Posterior cingulate gyrus (tissue), 11 donors: ENCODE results near the gene CDKAL1.

Experiments used
- DNase-seq, 10 donors: peaks; one replicate each; pipeline versions ENCODE4 v3.0.0 to v3.0.0-alpha.2; 2020 to 2021; ENCODE audit warnings: mixed read lengths in 3 of 10
- intact Hi-C: fragments of 100-400 bp; cut with DNase I; formaldehyde crosslinking; loops from one replicate; pipeline ENCODE4 v1.15.1; 2023

CDKAL1 gene

DNA sequence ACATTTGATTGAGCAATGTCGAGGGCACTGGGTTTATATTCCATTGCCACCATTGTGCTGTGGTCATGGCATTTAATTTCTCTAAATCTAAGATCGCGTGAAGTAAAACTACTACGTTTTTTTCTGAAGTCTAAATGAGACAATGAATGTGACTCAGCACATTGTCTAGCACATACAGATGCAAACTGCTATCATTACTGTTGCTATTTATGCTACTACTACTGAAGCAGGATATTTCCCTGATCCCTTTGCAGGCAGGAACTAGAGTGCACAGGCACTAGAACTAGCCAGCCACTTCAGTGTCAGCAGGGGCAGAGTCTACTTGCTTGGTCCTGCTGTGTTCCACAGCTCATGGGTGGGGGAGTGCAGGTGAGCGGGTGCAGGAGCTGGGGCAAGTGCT is 449.7 kb downstream of the CDKAL1 start:
- intact Hi-C loops: no loop called here
- DNase-seq: no peak

DNA sequence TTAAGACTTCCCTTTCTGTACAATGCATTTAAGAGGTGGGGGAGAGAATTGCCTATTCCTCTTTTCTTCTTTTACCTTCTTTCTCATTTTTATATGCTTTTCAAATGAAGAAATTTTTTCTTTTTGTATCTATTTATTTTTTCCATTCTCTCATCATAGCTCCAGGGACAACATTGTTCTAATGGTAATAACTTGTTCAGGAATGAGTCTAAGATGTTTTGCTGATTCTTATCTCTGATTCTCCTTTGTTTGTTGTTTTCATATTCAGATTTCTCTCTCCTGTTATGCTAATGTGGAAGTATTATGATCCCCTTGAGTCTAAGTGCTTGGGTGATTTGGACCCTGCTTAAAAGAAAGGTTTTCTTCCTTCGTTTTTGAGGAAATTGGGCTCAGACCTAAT is 451.6 kb downstream of the CDKAL1 start:
- intact Hi-C loops: no loop called here
- DNase-seq: no peak

DNA sequence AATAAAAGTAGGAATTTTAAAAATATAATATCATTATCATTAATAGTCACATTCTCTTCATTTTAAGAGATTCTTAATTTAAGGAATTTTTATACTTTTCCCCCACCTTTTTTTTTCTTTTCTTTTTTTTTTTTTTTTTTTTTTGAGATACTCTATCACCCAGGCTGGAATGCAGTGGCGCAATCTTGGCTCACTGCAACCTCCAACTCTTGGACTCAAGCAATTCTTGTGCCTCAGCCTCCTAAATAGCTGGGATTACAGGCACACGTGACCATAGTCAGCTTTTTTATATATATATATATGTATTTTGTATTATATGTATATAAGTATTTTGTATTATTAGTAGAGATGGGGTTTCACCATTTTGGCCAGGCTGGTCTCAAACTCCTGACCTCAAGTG is 457.7 kb downstream of the CDKAL1 start:
- intact Hi-C loops: no loop called here
- no peak for DNase-seq

DNA sequence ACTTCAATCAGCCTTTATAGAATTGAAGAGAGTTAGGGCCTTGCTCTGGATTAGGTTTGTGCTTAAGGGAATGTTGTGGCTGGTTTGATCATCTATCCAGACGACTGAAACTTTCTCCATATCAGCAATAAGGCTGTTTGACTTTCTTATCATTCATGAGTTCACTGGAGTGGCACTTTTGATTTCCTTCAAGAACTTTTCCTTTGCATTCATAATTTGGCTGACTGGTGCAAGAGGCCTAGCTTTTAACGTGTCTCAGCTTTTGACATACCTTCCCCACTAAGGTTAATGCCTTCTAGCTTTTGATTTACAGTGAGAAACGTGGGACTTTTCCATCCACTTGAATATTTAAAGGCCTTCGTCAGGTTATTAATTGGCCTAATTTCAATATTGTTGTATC is 461.8 kb downstream of the CDKAL1 start:
- intact Hi-C loops: no loop called here
- no peak for DNase-seq

DNA sequence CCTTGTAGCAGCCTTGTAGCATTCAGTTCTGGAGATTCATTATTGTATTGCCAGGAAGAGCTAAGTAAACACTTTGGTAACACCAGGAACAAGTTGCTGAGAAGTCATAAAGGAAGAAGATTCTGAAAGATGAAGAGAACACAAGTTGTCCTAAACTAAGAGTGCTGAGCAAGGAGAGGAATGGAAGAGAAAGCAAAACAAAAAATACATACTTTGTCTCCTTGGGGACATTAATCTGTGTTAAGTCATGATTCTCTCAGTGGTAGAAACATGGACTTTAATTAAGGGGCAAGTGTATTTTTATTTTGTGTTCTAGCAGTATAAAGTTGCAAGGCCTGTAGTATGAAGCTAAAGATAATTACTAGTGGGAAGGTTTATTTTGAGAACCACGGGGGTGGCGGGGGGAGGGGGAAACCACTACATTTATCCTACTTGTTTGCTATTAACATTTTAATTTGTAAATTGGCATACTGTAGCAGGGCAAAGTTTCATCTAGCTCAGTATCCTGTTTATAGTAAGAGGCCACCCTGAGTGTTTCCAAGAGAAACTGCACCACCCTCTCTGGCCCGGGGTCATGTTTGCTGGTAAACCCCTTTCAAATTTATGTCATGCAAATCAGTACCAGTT is 463.0 kb downstream of the CDKAL1 start:
- no peak for DNase-seq
- intact Hi-C loops: no loop called here

DNA sequence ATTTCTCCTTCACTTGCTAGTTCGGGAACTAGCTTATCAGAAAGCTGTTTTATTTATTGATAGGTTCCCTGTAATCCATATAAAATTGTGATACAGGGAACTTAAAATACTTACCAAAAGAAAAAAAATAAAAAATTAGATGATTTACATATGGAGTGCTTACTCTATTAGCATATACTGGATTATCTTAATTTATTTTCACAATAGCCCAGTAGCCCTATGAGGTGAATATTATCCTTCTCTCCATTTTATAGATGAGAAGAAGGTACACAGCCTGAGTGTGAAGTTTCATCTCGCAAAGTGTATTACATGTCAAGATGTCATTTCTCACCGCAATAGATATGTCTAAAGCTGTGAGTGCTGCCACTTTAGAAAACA is 463.5 kb downstream of the CDKAL1 start:
- intact Hi-C loops: no loop called here
- DNase-seq: no peak

DNA sequence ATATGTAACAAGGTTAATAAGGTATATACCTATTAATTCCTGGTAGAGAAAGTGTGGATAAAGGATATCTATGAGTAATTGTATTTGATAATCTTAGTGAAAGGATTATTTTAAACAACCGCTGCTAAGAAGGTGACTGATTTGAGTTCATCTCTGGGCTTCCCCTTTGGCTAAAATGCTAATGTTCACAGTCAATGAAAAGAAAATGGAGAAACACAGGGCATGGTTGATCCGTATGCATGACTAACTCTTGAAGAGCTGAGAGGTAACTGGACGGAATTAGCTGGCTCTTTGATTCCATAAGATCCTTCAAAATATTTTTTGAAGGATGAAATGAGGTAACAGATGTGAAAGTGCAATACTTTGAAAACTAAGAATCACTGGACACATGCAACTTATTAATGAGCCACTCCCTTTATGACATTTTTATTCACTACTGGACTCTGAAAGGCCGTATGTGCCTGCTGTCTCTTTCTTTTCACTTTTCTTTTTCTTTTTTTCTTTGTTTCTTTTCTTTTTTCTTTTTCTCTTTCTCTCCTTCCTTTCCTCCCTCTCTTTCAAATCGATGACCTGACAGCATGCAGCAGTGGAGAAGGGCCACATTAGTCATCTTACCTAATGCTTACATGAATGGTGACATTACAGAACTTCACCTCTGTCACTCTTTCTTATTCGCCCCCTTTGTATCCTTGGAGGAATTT is 464.6 kb downstream of the CDKAL1 start:
- intact Hi-C loops: no loop called here
- DNase-seq: no peak

DNA sequence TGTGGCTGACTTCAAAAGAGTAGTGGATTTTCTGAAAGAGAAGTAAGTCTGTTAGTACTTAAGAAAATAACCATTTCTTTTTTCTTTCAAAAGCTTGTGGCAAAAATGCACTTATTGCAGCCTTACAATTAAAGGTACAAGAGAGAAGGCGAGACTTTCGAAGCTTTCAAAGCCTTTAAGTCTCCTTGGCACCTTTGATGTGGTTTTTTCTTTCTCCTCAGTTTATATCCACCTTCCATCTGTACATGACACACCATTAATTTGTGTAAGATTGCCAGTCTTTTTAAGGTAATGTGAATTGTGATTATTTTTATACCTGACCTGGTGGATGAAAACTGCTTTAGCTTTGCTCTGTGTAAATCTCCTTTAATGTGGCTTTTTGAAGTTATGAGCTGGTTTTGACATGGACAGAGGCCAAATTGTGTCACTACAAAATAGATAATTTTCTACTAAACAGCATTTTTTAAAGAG is 466.1 kb downstream of the CDKAL1 start:
- intact Hi-C loops: no loop called here
- no peak for DNase-seq

DNA sequence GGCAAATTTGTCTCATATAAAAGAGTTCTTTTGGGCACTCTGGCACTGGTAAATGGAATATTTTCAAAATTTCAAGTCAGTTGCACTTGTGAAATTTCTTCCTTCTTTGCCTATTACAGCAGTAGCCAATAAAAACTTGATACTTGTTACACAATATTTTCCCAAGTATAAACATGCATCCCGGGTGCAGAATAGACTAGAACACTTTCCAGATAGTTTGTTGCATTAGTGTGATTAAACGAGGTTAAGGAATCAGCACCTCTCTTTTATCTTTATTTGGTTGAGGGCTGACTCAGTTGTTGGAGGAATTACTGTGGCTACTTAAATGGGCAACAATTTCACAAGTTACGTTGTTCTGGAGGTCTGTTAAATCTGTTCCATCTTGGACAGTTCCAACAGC is 467.5 kb downstream of the CDKAL1 start:
- DNase-seq: no peak
- intact Hi-C loops: no loop called here

DNA sequence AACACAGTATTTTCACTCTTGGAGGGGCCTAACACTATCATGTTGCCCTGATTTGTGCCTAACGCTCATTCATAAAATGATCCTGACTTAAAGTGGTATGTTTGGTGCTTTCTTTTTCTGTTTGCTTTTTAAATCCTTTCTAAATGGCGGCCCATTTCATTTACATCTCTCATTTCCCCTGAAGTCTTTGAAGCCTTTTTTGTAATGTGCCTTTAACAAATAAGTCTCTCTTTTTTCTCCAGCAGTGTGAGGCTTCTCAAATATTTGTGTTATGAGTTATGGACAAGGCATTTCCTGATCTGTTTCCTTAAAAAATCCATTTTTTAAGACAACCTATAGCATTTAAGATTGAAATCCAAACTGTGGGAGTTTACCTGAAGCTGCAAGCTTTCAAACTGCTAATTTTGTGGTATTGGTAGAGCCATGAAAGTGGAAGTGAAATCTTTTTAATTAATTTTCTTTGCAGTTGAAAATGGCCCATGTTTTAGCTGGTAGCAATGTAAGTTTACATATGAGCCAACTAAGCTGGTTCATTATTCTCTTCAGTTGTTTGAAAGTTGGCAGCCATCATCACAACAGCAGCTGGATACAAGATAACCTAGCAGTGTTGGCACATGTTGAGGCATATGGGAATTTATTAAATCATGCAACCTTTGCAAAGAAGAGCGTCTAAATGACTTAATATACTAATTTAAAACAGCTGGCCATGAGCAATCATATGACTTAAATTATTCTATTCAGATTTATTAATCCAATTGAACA is 469.7 kb downstream of the CDKAL1 start:
- DNase-seq: no peak

DNA sequence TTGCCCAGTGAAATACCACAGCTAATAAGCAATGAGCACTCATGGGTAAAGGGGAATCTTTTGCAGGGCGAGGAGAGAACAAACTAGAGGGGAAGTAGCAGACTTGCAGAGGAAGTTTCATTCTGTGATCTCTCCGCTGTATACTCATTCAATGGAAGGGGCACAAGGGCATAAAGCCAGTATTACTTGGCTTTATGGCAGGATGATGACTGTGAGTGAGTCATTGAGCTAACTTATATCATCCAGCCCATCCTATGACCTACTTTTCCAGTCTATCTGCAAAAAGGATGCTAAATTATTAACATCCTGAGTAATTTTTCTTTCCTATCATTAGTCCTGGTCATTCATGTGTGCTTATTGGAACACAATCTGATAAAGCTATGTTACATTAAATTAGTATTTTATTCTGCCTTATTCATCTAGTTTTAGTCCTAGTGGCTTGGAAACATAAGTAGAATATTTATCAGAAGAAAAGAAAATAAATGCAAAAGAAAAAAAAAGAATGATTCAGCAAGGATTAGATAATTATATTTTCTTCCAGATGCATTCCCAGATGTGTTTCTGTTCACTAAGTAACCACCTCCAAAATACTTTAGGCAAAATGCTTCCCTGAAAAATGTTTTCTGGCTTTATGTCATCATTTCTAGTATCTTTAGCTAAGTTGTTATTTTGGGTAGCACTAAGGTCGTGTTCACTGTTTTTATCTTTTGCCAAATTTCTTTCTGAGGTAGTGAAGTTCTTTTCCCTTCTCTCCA is 471.7 kb downstream of the CDKAL1 start:
- intact Hi-C loops: no loop called here
- DNase-seq: no peak

More for the DNA sequence above, 469.7 kb downstream of the CDKAL1 start:
- intact Hi-C loops: no loop called here

DNA sequence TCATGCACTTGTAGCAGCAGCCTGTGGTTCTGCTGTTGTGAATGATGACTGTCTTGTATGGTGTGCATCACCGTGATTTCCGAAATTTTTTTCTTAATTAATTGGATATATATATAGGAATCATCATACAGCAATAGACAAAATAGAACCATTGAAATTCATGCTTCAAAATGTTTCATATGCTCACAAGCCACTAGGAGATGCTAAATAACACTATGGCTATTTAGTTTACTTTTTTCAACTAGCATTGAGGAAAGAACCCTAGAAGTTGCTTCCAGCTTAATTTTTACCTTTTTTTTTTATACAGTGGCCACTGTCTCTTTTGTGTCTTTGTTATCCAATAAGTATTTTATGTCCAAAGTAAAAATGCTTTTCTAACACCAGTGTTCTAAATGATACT is 485.4 kb downstream of the CDKAL1 start:
- DNase-seq: no peak
- intact Hi-C loops: no loop called here

DNA sequence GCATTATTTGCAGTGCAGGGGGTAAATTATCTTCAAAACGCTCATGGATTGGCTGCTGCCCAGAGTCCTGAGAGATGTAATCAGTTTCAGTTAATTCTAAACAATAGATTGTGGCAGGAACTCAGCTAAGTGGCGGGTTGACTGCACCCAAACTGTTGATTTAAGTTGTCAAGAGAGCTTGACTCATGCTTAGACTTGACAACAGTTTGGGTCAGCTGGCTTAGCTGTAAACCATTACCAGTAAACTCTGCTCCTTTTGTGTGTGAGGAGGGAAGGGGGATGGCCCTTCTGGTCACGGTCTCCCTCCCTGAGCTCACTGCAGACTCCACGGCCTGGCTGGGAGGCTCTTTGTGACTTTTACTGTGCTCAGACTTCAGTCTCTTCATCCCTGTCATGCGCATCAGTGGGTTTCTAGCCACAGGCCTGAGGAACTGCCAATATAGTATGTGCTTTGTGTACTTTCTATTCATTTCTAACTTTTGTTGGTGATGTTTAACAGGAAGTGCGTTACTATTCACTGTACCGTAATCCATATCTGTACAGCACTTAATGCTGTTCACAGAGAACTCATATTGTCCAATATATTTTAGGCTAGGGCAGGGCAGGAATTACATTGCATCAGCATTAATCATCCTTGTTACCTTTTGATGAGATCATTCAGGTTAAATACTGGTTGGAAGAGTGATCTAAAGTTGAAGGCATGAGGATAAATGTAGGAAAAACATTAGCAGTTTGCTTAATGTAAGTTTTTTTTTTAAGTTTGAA is 488.3 kb downstream of the CDKAL1 start:
- DNase-seq: no peak
- intact Hi-C loops: no loop called here

DNA sequence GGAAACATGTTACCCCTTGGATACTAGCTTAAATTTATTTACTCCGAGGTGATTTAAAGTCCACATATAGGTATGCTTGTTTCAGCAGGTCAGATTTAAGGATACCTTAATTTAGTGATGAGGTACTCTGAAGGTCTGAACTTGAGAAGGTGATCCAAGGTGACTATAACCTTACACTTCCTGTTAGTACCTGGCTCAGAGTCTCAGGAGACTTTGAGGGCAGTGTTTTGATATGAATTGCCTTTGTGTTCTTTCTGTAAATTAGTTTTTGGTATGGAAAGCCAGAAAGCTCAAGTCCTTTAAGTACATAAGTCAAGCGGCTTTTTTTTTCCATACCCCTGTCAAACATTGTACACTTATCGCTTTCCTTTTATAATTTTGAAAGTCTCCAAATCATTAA is 489.0 kb downstream of the CDKAL1 start:
- no peak for DNase-seq
- intact Hi-C loops: no loop called here

DNA sequence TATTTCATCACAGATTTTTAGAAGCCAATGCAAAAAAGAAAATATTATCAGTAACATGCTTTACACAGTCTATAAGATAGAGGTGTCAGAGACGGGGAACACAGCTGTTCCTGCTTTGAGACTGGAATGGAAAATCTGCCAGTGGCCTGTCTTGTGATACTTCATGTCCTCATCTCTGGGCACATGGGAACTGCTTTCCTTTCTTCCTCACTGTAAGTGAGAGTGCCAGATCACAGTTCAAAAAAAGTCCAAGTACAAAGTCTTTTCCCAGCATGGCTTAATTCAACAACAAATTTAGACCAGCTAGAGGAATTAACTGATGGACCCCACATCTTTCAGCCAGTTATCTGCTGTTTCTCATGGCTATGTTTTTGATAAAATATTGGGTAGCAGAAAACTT is 490.4 kb downstream of the CDKAL1 start:
- intact Hi-C loops: no loop called here
- no peak for DNase-seq

DNA sequence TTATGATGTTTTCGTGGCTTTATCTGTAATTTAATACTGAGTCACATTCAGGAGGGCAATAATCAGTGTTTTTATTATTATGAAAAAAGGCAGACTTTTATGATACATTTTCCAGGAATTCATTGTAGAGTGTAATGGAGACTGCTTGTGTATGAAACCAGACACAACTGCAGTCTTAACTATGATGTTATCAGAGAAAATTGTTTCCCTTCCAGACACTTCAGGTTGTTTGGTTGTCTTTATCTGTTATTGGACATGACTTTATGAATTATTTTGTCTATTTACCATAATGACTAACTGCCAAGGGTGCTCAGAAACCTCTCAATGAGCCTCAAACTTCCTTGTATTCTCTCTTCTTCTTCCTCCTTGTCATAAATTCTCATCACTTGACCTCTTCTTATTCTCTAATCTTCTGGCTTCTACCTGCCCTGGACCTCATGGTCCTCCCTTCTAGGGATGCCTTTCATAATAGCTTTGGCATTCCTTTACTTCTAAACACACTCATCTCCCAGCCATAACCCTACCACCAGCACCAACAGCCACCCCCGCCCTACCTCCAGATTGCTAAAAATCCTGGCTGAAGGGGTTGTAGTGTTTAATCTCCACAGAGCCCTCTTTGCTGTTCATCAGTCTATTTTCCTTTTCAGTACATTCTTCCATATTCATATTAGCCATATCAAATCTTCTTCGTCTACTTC is 492.5 kb downstream of the CDKAL1 start:
- no peak for DNase-seq
- intact Hi-C loops: no loop called here

DNA sequence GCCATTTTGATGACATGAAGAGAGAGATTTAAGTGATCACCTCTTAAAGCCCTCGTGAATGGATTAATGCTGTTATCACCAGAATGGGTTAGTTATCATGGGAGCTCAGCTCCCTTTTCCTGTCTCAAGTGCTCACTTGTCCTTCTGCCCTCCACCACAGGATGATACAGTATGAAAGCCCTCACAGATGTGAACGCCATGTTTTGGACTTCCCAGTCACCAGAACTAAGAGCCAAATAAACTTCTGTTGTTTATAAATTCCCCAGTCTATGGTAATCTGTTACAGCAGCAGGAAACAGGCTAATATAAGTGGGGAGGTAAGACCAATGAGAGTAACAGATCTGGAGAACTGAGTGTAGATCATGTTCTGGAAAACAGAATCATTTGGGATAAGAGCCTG is 493.2 kb downstream of the CDKAL1 start:
- DNase-seq: no peak
- intact Hi-C loops: no loop called here

DNA sequence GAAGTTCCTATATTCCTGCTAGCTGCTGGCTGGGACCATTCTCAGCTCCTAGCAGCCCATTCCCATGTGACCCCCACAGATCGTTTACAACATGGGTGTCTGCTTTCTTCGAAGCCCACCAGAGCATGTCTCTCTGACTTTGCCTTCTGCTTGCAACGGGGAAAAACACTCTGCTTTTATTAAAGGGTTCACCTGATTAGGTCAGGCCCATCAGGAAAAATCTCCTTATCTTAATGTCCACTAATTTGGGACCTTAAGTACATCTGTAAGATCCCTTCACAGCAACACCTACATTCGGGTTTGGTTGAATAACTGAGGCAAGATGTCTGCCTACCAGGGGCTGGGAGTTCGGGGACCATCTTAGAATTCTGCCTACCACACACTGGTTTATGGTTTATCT is 496.9 kb downstream of the CDKAL1 start:
- intact Hi-C loops: no loop called here
- no peak for DNase-seq

DNA sequence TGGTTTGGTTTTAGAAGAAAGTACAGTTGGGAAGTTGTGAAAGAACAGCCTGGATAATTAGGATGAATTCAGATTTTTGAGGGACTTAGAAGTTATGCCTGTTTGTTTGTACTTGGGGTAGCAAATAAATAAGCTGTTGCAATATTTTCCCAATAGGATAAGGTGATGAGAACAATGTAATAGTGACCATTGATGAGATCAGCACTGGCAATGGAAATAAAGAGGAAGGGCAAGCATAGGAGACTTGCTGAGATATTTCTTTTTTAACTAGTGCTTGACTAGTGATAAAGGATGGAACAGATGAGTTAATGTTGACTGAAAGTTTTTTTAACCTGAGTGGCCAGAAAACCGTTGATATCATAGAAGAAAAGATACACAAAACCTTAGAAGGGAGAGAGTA is 498.8 kb downstream of the CDKAL1 start:
- no peak for DNase-seq
- intact Hi-C loops: no loop called here

DNA sequence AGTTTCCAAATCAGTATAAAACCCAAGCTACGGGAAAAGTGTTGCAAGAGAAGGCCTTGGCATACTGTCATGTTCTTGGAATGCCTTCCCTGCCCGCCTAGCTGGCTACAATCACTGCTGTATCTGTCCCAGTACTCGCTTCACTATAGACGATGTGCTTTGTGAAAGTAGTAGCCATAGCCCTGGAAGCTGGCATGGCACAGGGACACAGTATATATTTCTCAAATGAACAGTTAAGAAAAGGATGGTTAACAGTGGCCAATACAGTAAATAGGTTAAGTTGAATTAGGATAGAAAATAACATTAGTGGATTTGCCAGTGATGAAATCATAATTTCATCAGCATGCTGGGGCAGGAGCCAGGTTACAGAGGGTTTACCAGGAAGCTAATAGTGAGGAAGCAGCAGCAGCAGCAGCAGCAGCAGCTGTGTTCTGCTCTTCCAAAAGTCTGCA is 499.3 kb downstream of the CDKAL1 start:
- intact Hi-C loops: no loop called here

More for the DNA sequence above, 499.3 kb downstream of the CDKAL1 start:
- no peak for DNase-seq
